SK-N-SH (cell line): ENCODE measurements around the gene CENATAC. TPM values are rescaled to one million over a fixed set of nuclear protein-coding genes. Genes with fewer than 3 reads are reported as not detected.

Experiments
- CTCF ChIA-PET: fragments of 300-600, 350-600 bp; formaldehyde crosslinking; extraction: SDS; loops from one replicate; lab custom pipeline; 2021; lab: Yijun Ruan, JAX
- POLR2A ChIA-PET: fragments of 350-600 bp; sonication (Branson Sonifier 250); formaldehyde crosslinking; extraction: SDS; loops from one replicate; lab custom pipeline; 2020; ENCODE audit warnings: antibody characterized with exemption, inconsistent platforms; lab: Yijun Ruan, JAX
- DNase-seq: peaks from one replicate; pipeline ENCODE4 v3.0.0; 2012
- H2AFZ ChIP-seq: fragments of 200-600 bp; sonication (generic); 2 replicates; pipeline ENCODE4 v1.8.1; 2016; ENCODE audit warnings: antibody characterized with exemption, mild to moderate bottlenecking, low read depth
- H3F3A ChIP-seq: fragments of 200-600 bp; sonication (generic); replicated peaks from 2 replicates; pipeline ENCODE3; 2016; ENCODE audit warnings: antibody characterized with exemption, mild to moderate bottlenecking; ENCODE audit not compliant: insufficient read depth
- H3K27ac ChIP-seq, 2 experiments: fragments of 200-500 bp in 1 of 2; fragments of 200-600 bp in 1 of 2; sonication (Bioruptor generic) in 1 of 2; sonication (generic), shearing (Covaris generic) in 1 of 2; 2 replicates each; pipeline versions ENCODE4 v1.5.1 to v1.6.1; 2014 to 2016; ENCODE audit warnings: low read depth in 2 of 2, inconsistent platforms in 1 of 2, low read length in 1 of 2, mild to moderate bottlenecking in 1 of 2, mixed read lengths in 1 of 2
- H3K27me3 ChIP-seq: fragments of 200-600 bp; sonication (generic), shearing (Covaris generic); 2 replicates; pipeline ENCODE4 v1.6.1; 2016; ENCODE audit warnings: mixed run types; ENCODE audit not compliant: insufficient read depth
- H3K36me3 ChIP-seq, 2 experiments: fragments of 200-500 bp in 1 of 2; fragments of 200-600 bp in 1 of 2; sonication (Bioruptor generic) in 1 of 2; sonication (generic) in 1 of 2; replicated peaks in 1 of 2; 2 replicates each; pipeline versions ENCODE3 to v1.5.1; 2014 to 2016; ENCODE audit warnings: low read length in 1 of 2, mild to moderate bottlenecking in 1 of 2; ENCODE audit not compliant: insufficient read depth in 2 of 2, control insufficient read depth in 1 of 2
- H3K4me1 ChIP-seq, 2 experiments: fragments of 200-500 bp in 1 of 2; fragments of 200-600 bp in 1 of 2; sonication (Bioruptor generic) in 1 of 2; sonication (generic), shearing (Covaris generic) in 1 of 2; 2 replicates each; pipeline versions ENCODE4 v1.5.1 to v1.6.1; 2014 to 2016; ENCODE audit warnings: low read depth in 1 of 2, low read length in 1 of 2, mixed run types in 1 of 2; ENCODE audit not compliant: insufficient read depth in 2 of 2, control insufficient read depth in 1 of 2
- H3K4me2 ChIP-seq: fragments of 200-600 bp; sonication (generic), shearing (Covaris generic); 2 replicates; pipeline ENCODE4 v1.6.1; 2017; ENCODE audit warnings: mixed run types
- H3K4me3 ChIP-seq, 2 experiments: fragments of 200-500 bp in 1 of 2; fragments of 200-600 bp in 1 of 2; sonication (Bioruptor generic) in 1 of 2; sonication (generic), shearing (Covaris generic) in 1 of 2; 2 replicates each; pipeline versions ENCODE4 v1.5.1 to v1.8.1; 2014 to 2016; ENCODE audit warnings: low read depth in 2 of 2, inconsistent platforms in 1 of 2, low read length in 1 of 2, mild to moderate bottlenecking in 1 of 2, mixed read lengths in 1 of 2, moderate library complexity in 1 of 2
- H3K79me2 ChIP-seq: fragments of 200-600 bp; sonication (generic); 2 replicates; pipeline ENCODE4 v1.8.1; 2017; ENCODE audit warnings: mild to moderate bottlenecking; ENCODE audit not compliant: insufficient read depth
- H3K9ac ChIP-seq: fragments of 200-600 bp; sonication (generic); 2 replicates; pipeline ENCODE4 v1.6.1; 2017; ENCODE audit warnings: mixed run types
- H3K9me2 ChIP-seq: fragments of 200-600 bp; sonication (generic); 2 replicates; pipeline ENCODE4 v1.6.1; 2017; ENCODE audit warnings: mixed run types
- H3K9me3 ChIP-seq: fragments of 200-600 bp; sonication (generic); 2 replicates; pipeline ENCODE4 v1.6.1; 2017; ENCODE audit warnings: mixed run types, mild to moderate bottlenecking, moderate library complexity
- H4K20me1 ChIP-seq: fragments of 200-600 bp; sonication (generic); 2 replicates; pipeline ENCODE4 v1.6.1; 2017; ENCODE audit warnings: mild to moderate bottlenecking, mixed run types; ENCODE audit not compliant: insufficient read depth
- CHD2 ChIP-seq: fragments of 150-350 bp; IDR thresholded peaks from 2 replicates; pipeline ENCODE4 v1.6.1; 2018; ENCODE audit warnings: low read length; ENCODE audit not compliant: partially characterized antibody
- ELF1 ChIP-seq: IDR thresholded peaks from 2 replicates; pipeline ENCODE4 v1.4.0; 2012
- EP300 ChIP-seq, 2 experiments: IDR thresholded peaks; 2 replicates each; pipeline versions ENCODE4 v1.4.0 to v1.6.1; 2012; ENCODE audit warnings: borderline replicate concordance in 1 of 2, low read depth in 1 of 2, low read length in 1 of 2
- FOXM1 ChIP-seq: IDR thresholded peaks from 2 replicates; pipeline ENCODE4 v1.4.0; 2012; ENCODE audit warnings: low read depth, mild to moderate bottlenecking
- JUND ChIP-seq: IDR thresholded peaks from 2 replicates; pipeline ENCODE4 v1.4.0; 2012
- MAX ChIP-seq: IDR thresholded peaks from 2 replicates; pipeline ENCODE4 v1.4.0; 2012; ENCODE audit warnings: low read depth
- MXI1 ChIP-seq: IDR thresholded peaks from 2 replicates; pipeline ENCODE4 v1.6.1; 2012; ENCODE audit warnings: mild to moderate bottlenecking, low read depth, low read length, improper control_type of control experiment
- NRF1 ChIP-seq: IDR thresholded peaks from 2 replicates; pipeline ENCODE4 v1.6.1; 2012; ENCODE audit warnings: low read depth, mild to moderate bottlenecking, low read length
- POLR2AphosphoS5 ChIP-seq: IDR thresholded peaks from 2 replicates; pipeline ENCODE4 v1.6.1; 2012; ENCODE audit warnings: low read depth, low read length
- REST ChIP-seq: IDR thresholded peaks from 2 replicates; pipeline ENCODE4 v1.6.1; 2012; ENCODE audit warnings: mild to moderate bottlenecking, low read depth, low read length, moderate library complexity
- RFX5 ChIP-seq: IDR thresholded peaks from 2 replicates; pipeline ENCODE4 v1.6.1; 2012; ENCODE audit warnings: mild to moderate bottlenecking, improper control_type of control experiment, low read length
- SIN3A ChIP-seq: IDR thresholded peaks from 2 replicates; pipeline ENCODE4 v1.6.1; 2012; ENCODE audit warnings: low read depth, mild to moderate bottlenecking, low read length, moderate library complexity, borderline replicate concordance
- SMC3 ChIP-seq: IDR thresholded peaks from 2 replicates; pipeline ENCODE4 v1.6.1; 2012; ENCODE audit warnings: low read depth, low read length, improper control_type of control experiment
- USF1 ChIP-seq: IDR thresholded peaks from 2 replicates; pipeline ENCODE4 v1.4.0; 2012; ENCODE audit warnings: low read depth, borderline replicate concordance
- ZBTB33 ChIP-seq: IDR thresholded peaks from 2 replicates; pipeline ENCODE4 v1.4.0; 2012; ENCODE audit warnings: low read depth, borderline replicate concordance
- WGBS: methylation state at CpG from one replicate; pipeline ENCODE4 v1.1.6; 2017; ENCODE audit warnings: low lambda C conversion rate; 5-methylcytosine and 5-hydroxymethylcytosine counted together
- polyA plus RNA-seq, 3 experiments: library from polyadenylated mRNA; depleted of rRNA; stranded (reverse); fragments of >200 nt; gene quantifications; 2 replicates each; pipeline ENCODE4 v1.2.3, GENCODE V29; 2012

The CENATAC gene
- polyA plus RNA-seq, 1 of the 3 experiments (the other 2 are of a cell fraction), result 16.0 TPM

- TF ChIP-seq REST (no peak), ZBTB33 (no peak), POLR2AphosphoS5 (no peak), CHD2 (no peak)
Observed at GRCh38 chr11:119019996-119020395, 22.1 kb downstream of the CENATAC start (continued).

- Histone ChIP-seq H3K4me2 (no peak overlapping the region), H3K79me2 (peaks cover 56% of the 10 kb centered on the region)
- no peak for TF ChIP-seq EP300 (IDR thresholded peaks at IDR 0.05; ENCODE audit: borderline replicate concordance in 1 of 2, low read depth in 1 of 2, low read length in 1 of 2)
- TF ChIP-seq FOXM1, result no peak
- TF ChIP-seq CHD2, result no peak
- no peak for TF ChIP-seq MXI1
- TF ChIP-seq SMC3, result no peak
- no peak for TF ChIP-seq ZBTB33
- TF ChIP-seq MAX, result no peak
- TF ChIP-seq RFX5, result no peak
- TF ChIP-seq NRF1, result no peak
- no peak for TF ChIP-seq ELF1
- no peak for TF ChIP-seq JUND
- no peak for TF ChIP-seq SIN3A
- no peak for TF ChIP-seq USF1
- TF ChIP-seq, all 33 proteins: peak for 0
- 95% methylated on average over 5 of the region's 5 CpGs for WGBS
- Histone ChIP-seq H3F3A (peaks cover 18% of the 10 kb centered on the region), H3K27ac (no peak overlapping the region), H2AFZ (no peak overlapping the region), H3K9me2 (no peaks in the 10 kb centered on the region), H3K4me1 (peaks cover 8 to 21% of the 10 kb centered on the region in 2 experiments), H4K20me1 (peaks cover 6% of the 10 kb centered on the region; the same call in 1 of the 2 replicates), H3K27me3 (no peaks in the 10 kb centered on the region), H3K4me3 (no peak overlapping the region), H3K9me3 (no peaks in the 10 kb centered on the region), H3K36me3 (peaks cover 32 to 44% of the 10 kb centered on the region in 2 experiments), H3K9ac (no peak overlapping the region)
- ChIA-PET POLR2A (no interaction called here), CTCF (interaction anchor here (1.1 to 4.2 kb wide), 2 partner anchors 8 to 92 kb away, joined by 3 to 16 read pairs; partner anchors contain the start of gene SLC37A4)
- DNase-seq, result no peak
Observed at GRCh38 chr11:119021631-119022030, 23.7 kb downstream of the CENATAC start.
